ENCODE results near the gene CATSPER4. TPM values are rescaled to one million over a fixed set of nuclear protein-coding genes. Genes with fewer than 3 reads are reported as not detected.

Gene CATSPER4
- polyA plus RNA-seq, 1 donor from 2014 or later: not detected

- Histone ChIP-seq H3K9me3 (ENCODE audit: low read length) (no peaks in the 10 kb centered on the region), H3K79me2 (replicated peaks; ENCODE audit: insufficient read depth, low read length) (no peaks in the 10 kb centered on the region), H3K4me3 (ENCODE audit: low read length) (no peak overlapping the region), H3K9ac (ENCODE audit: low read length) (no peak overlapping the region), H3K4me2 (ENCODE audit: low read length) (no peak overlapping the region), H2AFZ (ENCODE audit: low read depth, low read length) (no peak overlapping the region), H3K9me2 (ENCODE audit: insufficient read depth, low read length) (no peaks in the 10 kb centered on the region), H3K27ac (ENCODE audit: low read length) (no peak overlapping the region), H3K27me3 (ENCODE audit: insufficient read depth, low read depth, low read length) (peaks cover 5% of the 10 kb centered on the region), H4K20me1 (ENCODE audit: insufficient read depth) (no peaks in the 10 kb centered on the region), H3K36me3 (ENCODE audit: insufficient read depth, low read length) (no peaks in the 10 kb centered on the region), H3F3A (ENCODE audit: insufficient read depth, low read length, poor library complexity, severe bottlenecking) (no peaks in the 10 kb centered on the region)
- TF ChIP-seq MXI1 (conservative IDR thresholded peaks at IDR 0.05; ENCODE audit: poor library complexity, severe bottlenecking) (no peak), SMC3 (conservative IDR thresholded peaks at IDR 0.05; ENCODE audit: poor library complexity) (no peak), TAF1 (IDR thresholded peaks at IDR 0.05; ENCODE audit: low read depth) (no peak), EP300 (conservative IDR thresholded peaks at IDR 0.05; ENCODE audit: poor library complexity, severe bottlenecking) (no peak), EZH2 (IDR thresholded peaks at IDR 0.05; ENCODE audit: borderline replicate concordance, insufficient read depth, low read length, poor library complexity, severe bottlenecking) (no peak), RAD21 (conservative IDR thresholded peaks at IDR 0.05) (no peak), REST (IDR thresholded peaks at IDR 0.05; ENCODE audit: borderline replicate concordance) (no peak), CTCF (IDR thresholded peaks at IDR 0.05; ENCODE audit: poor library complexity, severe bottlenecking) (no peak), POLR2AphosphoS5 (IDR thresholded peaks at IDR 0.05) (no peak)
These were observed 34.8 kb upstream of the CATSPER4 start for GRCh38 chr1:26155370-26156284.

- Histone ChIP-seq H4K20me1 (ENCODE audit: insufficient read depth) (no peaks in the 10 kb centered on the region), H3K4me2 (ENCODE audit: low read length) (no peak overlapping the region), H3K79me2 (replicated peaks; ENCODE audit: insufficient read depth, low read length) (no peaks in the 10 kb centered on the region), H3F3A (ENCODE audit: insufficient read depth, low read length, poor library complexity, severe bottlenecking) (no peaks in the 10 kb centered on the region), H3K9me3 (ENCODE audit: low read length) (no peaks in the 10 kb centered on the region), H3K9ac (ENCODE audit: low read length) (no peak overlapping the region), H3K27me3 (ENCODE audit: insufficient read depth, low read depth, low read length) (peaks cover 12% of the 10 kb centered on the region), H3K27ac (ENCODE audit: low read length) (no peak overlapping the region), H3K36me3 (ENCODE audit: insufficient read depth, low read length) (no peaks in the 10 kb centered on the region), H3K9me2 (ENCODE audit: insufficient read depth, low read length) (no peaks in the 10 kb centered on the region), H3K4me3 (ENCODE audit: low read length) (no peak overlapping the region), H2AFZ (ENCODE audit: low read depth, low read length) (no peak overlapping the region)
- no peak for TF ChIP-seq EP300 (conservative IDR thresholded peaks at IDR 0.05; ENCODE audit: poor library complexity, severe bottlenecking)
- TF ChIP-seq SMC3 (conservative IDR thresholded peaks at IDR 0.05; ENCODE audit: poor library complexity): no peak
- TF ChIP-seq RAD21 (conservative IDR thresholded peaks at IDR 0.05): no peak
- no peak for TF ChIP-seq CTCF (IDR thresholded peaks at IDR 0.05; ENCODE audit: poor library complexity, severe bottlenecking)
- no peak for TF ChIP-seq MXI1 (conservative IDR thresholded peaks at IDR 0.05; ENCODE audit: poor library complexity, severe bottlenecking)
- no peak for TF ChIP-seq POLR2AphosphoS5 (IDR thresholded peaks at IDR 0.05)
- no peak for TF ChIP-seq REST (IDR thresholded peaks at IDR 0.05; ENCODE audit: borderline replicate concordance)
- no peak for TF ChIP-seq TAF1 (IDR thresholded peaks at IDR 0.05; ENCODE audit: low read depth)
- no peak for TF ChIP-seq EZH2 (IDR thresholded peaks at IDR 0.05; ENCODE audit: borderline replicate concordance, insufficient read depth, low read length, poor library complexity, severe bottlenecking)
These were observed 33.9 kb upstream of the CATSPER4 start for GRCh38 chr1:26156285-26157038.

Data from neural cell (in vitro differentiated cells).